ENCODE data around the gene BCR. TPM values are rescaled to one million over a fixed set of nuclear protein-coding genes. Genes with fewer than 3 reads are reported as not detected.

The BCR gene
- total and polyA plus RNA-seq, 12 donors: 18.7 to 64.3 (median 42.4) TPM

DNA sequence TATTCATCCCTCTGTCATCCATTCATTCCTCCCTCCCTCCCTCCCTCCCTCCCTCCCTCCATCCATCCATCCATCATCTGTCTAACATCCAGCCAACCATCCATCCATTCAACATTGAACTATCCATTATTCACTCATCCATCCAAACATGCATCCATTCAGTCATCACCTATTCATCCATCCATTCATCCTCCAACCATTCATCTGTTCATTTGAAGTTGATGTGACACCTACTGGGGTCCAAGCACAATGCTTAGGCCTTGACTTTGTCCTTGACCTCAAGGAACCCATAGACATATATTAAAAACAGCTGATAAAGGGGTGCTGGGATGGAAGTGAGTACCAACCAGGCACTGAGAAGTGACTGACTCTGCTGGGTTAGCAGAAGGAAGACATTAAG lies 26.6 kb downstream of the BCR start:
- H3K36me3 ChIP-seq (replicated peaks in 1 of 2): no peaks in the 10 kb centered on the region
- no peak overlapping the region for H3K27ac ChIP-seq
- TF ChIP-seq, protein P1, sequence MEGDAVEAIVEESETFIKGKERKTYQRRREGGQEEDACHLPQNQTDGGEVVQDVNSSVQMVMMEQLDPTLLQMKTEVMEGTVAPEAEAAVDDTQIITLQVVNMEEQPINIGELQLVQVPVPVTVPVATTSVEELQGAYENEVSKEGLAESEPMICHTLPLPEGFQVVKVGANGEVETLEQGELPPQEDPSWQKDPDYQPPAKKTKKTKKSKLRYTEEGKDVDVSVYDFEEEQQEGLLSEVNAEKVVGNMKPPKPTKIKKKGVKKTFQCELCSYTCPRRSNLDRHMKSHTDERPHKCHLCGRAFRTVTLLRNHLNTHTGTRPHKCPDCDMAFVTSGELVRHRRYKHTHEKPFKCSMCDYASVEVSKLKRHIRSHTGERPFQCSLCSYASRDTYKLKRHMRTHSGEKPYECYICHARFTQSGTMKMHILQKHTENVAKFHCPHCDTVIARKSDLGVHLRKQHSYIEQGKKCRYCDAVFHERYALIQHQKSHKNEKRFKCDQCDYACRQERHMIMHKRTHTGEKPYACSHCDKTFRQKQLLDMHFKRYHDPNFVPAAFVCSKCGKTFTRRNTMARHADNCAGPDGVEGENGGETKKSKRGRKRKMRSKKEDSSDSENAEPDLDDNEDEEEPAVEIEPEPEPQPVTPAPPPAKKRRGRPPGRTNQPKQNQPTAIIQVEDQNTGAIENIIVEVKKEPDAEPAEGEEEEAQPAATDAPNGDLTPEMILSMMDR (IDR thresholded peaks at IDR 0.05): no peak
- TF ChIP-seq POLR2A (IDR thresholded peaks at IDR 0.05): no peak
- no peaks in the 10 kb centered on the region for H3K27me3 ChIP-seq
- H3K4me3 ChIP-seq: no peak overlapping the region
- no peaks in the 10 kb centered on the region for H3K9me3 ChIP-seq (replicated peaks in 1 of 3)
- DNase-seq: no peak
- intact Hi-C loops (cut with DNase I): no loop called here
- H3K4me1 ChIP-seq (replicated peaks in 1 of 2): peaks cover 0 to 29% of the 10 kb centered on the region in 2 donors

DNA sequence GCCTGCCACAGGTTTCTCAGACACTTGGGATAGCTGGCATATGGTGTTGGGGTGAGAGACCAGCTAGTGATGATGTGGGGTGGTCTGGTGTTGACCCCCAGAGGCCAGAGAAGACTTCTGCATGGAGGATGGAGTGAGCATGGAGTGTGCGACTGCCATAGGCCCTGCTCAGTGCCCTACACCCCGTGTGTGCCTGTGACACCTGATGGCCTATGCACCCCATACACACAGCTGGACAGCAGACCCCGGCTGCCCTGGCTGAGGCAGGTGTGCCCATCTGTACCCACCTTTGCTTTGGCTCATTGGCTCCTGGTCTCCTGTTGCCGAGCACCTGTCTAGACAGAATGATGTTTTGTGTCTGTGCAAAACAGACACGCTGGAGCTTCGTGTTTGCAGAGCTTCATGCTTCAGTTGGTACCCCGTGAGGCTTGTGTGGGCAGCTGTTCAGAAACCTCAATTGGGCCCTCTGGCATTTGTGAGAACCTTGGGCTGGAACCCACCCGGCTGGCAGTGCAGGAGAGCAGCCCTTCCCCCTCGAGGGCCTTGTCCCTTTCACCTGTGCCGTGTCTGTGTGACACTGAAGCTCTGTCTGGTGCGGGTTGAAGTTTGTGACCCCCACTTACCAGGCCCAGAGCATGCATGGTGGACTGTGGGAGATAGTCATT lies 27.6 kb downstream of the BCR start:
- Histone ChIP-seq H3K4me1 (replicated peaks in 1 of 2) (peaks cover 4 to 37% of the 10 kb centered on the region in 2 donors), H3K27ac (no peak overlapping the region), H3K36me3 (replicated peaks in 1 of 2) (no peaks in the 10 kb centered on the region), H3K4me3 (no peak overlapping the region), H3K27me3 (no peaks in the 10 kb centered on the region), H3K9me3 (replicated peaks in 1 of 3) (no peaks in the 10 kb centered on the region)
- TF ChIP-seq, protein P1 (IDR thresholded peaks at IDR 0.05): no peak
- no peak for TF ChIP-seq POLR2A (IDR thresholded peaks at IDR 0.05)
- intact Hi-C loops (cut with DNase I): no loop called here
- 91 to 96% (median 93%) methylated on average over 5 to 11 of the region's 11 CpGs for WGBS, 4 donors
- DNase-seq: no peak

DNA sequence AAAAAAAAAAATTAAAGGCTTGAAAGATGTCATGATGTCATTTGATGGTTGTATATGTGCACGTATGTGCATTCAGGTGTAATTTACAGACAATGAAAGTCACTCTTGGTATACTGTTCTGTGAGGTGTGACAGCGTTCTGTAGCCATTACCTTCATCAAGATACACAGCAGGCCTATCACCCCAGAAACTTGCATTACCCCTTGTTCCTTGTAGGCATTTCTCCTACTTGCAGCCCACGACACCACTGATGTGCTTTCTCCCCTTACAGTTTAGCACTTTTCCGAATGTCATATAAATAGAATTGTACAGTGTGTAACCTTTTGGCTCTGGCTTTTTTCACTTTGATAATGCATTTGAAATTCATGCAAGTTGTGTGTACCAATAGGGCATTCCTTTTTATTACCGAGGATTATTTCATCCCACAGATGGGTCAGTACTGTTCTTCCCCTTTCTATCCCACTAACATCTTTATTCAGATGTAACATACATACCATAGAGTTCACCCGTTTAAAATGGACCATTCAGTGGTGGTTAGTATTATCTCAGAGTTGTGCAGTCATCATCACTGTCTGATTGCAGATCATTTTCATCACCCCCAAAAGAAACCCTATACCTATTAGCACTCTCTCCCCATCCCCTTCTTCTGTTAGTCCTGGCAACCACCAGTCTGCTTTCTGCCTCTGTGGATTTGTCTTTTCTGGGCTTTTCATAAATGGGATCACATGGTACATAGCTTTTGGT lies 30.3 kb downstream of the BCR start:
- intact Hi-C loops (cut with DNase I): no loop called here
- 81 to 88% (median 84%) methylated on average over 6 of the region's 6 CpGs for WGBS, 4 donors
- no peak overlapping the region for H3K4me3 ChIP-seq
- peaks cover 12 to 29% of the 10 kb centered on the region in 2 donors for H3K4me1 ChIP-seq (replicated peaks in 1 of 2)
- no peak overlapping the region for H3K27ac ChIP-seq
- DNase-seq: no peak
- no peak for TF ChIP-seq POLR2A (IDR thresholded peaks at IDR 0.05)
- TF ChIP-seq, protein P1 (IDR thresholded peaks at IDR 0.05): no peak
- H3K36me3 ChIP-seq (replicated peaks in 1 of 2): no peaks in the 10 kb centered on the region
- no peaks in the 10 kb centered on the region for H3K9me3 ChIP-seq (replicated peaks in 1 of 3)
- H3K27me3 ChIP-seq: no peaks in the 10 kb centered on the region

DNA sequence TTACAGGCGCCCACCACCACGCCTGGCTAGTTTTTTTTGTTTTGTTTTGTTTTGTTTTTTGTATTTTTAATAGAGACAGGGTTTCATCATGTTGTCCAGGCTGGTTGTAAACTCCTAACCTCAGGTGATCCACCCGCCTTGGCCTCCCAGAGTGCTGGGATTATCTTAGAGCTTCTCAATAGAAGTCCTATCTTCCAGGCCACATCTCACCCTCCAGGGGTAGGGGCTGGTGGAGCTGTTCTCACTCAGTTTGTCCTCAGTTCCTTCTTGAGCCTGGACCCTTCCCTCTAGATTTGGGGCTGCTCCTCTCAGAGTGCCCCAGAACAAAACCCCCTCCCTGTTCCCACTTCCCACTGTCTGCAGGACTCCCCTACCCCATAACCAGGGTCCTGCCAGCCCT lies 31.3 kb downstream of the BCR start:
- H3K4me1 ChIP-seq (replicated peaks in 1 of 2): peaks cover 12 to 26% of the 10 kb centered on the region in 2 donors
- TF ChIP-seq, protein P1 (IDR thresholded peaks at IDR 0.05): no peak
- no peak for TF ChIP-seq POLR2A (IDR thresholded peaks at IDR 0.05)
- WGBS, 4 donors: 93 to 97% (median 95%) methylated on average over 3 of the region's 3 CpGs

More for the DNA sequence above, 31.3 kb downstream of the BCR start:
- no peak for DNase-seq
- Histone ChIP-seq H3K36me3 (replicated peaks in 1 of 2) (no peaks in the 10 kb centered on the region), H3K27ac (no peak overlapping the region), H3K4me3 (no peak overlapping the region), H3K27me3 (no peaks in the 10 kb centered on the region), H3K9me3 (replicated peaks in 1 of 3) (no peaks in the 10 kb centered on the region)
- intact Hi-C loops (cut with DNase I): no loop called here
